ENCODE data around the gene WNT6.

The WNT6 gene

GRCh38 chr2:218878926-218879761, 19.5 kb downstream of the WNT6 start:
- peak; percentile 26 for DNase-seq

DNA sequence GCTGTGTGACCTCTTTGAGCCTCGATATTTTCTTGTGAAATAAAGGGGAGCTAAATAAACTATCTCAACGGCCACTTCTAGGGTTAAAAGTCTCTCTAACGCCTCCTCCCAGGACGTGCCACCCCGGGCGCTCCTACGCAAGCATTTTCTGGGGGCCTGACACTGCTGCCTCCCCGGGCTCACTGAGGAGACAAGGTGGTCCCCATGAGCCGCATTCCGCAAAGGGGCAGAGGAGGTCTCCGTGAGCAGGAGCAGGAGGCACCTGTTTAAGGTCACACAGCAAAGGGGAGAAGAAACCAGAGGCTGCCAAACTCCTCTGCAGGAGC, 20.1 kb downstream of the WNT6 start:
- no peak for DNase-seq

GRCh38 chr2:218880102-218880858, 20.7 kb downstream of the WNT6 start, which contains the start of gene WNT10A:
TSS of gene WNT10A (plus strand) at chr2:218880852. CDS start at chr2:218880996, 144 bp downstream.
- no peak for DNase-seq

- DNase-seq = no peak
Observed at GRCh38 chr2:218880859-218881594, 21.4 kb downstream of the WNT6 start.

GRCh38 chr2:218881744-218882460, 22.3 kb downstream of the WNT6 start:
- DNase-seq = no peak

- no peak for DNase-seq
Observed at GRCh38 chr2:218882461-218882816, 22.8 kb downstream of the WNT6 start.

- no peak for DNase-seq
Observed at GRCh38 chr2:218882866-218883366, 23.3 kb downstream of the WNT6 start.

- DNase-seq = no peak
Observed at GRCh38 chr2:218883491-218884490, 24.2 kb downstream of the WNT6 start.

DNA sequence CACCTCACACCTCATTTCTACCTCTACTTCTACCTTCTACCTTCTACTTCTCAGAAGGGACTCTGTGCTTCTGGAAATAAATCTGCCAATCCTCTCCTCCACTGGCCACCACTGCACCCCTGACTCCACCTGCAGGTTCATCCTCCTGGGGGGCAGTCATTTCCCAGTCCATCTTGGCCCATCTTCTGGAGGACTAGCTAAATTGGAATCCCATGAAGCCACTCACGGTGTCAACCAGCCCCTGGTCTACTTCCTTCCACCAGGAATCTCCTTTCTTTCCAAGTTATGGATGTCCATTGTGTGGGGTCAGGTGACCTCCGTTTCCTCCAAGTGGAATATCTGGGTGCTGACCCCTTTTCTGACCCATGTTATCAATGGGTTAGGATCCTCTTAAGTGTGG, 24.9 kb downstream of the WNT6 start:
- no peak for DNase-seq

- no peak for DNase-seq
Observed at GRCh38 chr2:218885981-218886947, 26.7 kb downstream of the WNT6 start.

- DNase-seq = no peak
Observed at GRCh38 chr2:218887079-218887478, 27.5 kb downstream of the WNT6 start.

GRCh38 chr2:218888341-218888740, 28.7 kb downstream of the WNT6 start:
- no peak for DNase-seq

DNA sequence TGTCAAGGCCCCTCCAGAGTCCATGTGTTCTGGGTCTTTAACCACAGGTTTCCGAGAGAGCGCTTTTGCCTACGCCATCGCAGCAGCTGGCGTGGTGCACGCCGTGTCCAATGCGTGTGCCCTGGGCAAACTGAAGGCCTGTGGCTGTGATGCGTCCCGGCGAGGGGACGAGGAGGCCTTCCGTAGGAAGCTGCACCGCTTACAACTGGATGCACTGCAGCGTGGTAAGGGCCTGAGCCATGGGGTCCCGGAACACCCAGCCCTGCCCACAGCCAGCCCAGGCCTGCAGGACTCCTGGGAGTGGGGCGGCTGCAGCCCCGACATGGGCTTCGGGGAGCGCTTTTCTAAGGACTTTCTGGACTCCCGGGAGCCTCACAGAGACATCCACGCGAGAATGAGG, 30.3 kb downstream of the WNT6 start:
- DNase-seq = no peak

DNA sequence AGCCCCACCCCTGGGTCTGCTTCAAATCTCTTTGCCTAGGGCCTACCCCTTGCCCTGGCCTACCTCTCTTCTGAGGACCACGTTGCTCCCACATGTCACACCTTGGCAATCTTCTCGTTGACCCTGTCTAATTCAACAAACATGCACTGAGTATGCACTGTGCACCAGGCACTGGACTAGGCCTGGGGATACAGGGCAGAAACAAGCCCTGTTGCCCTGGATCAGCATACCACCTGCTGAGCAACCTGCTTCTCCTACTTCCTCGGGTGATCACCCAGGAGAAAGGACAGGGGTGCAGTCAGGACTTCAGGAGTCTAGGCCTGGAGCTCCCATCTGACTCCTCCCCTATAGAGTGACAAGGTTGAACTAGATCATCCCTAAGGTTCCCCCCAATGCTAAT, 30.8 kb downstream of the WNT6 start:
- DNase-seq = no peak

- no peak for DNase-seq
Observed at GRCh38 chr2:218891275-218892135, 31.9 kb downstream of the WNT6 start.

DNA sequence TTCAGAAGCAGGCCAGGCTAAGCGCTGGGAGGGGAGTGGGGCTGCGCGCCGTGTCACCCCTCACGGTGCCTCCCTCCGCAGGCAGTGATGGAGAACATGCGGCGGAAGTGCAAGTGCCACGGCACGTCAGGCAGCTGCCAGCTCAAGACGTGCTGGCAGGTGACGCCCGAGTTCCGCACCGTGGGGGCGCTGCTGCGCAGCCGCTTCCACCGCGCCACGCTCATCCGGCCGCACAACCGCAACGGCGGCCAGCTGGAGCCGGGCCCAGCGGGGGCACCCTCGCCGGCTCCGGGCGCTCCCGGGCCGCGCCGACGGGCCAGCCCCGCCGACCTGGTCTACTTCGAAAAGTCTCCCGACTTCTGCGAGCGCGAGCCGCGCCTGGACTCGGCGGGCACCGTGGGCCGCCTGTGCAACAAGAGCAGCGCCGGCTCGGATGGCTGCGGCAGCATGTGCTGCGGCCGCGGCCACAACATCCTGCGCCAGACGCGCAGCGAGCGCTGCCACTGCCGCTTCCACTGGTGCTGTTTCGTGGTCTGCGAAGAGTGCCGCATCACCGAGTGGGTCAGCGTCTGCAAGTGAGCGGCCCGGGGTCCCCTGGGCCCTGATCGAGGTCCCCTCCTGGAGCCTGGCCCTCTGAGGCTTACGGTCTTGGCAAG, 33.2 kb downstream of the WNT6 start:
- DNase-seq = peak; percentile 48

- DNase-seq = no peak
Observed at GRCh38 chr2:218893349-218894150, 33.9 kb downstream of the WNT6 start.

Data from fibroblast of skin of right biceps (primary cell).